ENCODE data around the gene MAST4.

MAST4 gene

DNA sequence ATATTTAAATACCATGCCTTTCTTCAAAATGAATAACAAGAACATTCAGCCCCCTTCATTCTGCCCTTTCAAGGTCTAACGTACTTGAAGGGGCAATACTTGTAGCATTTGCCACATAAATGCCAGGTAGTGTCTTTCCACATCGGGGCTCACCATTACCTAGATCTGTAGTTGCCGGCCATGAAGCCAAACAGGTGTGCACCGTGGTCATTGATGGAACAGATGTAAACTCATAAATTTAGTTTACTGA is 407.4 kb downstream of the MAST4 start:
- no peak for DNase-seq

- DNase-seq, result peak; percentile 78
These were observed 407.9 kb downstream of the MAST4 start for GRCh38 chr5:67003935-67004729.

DNA sequence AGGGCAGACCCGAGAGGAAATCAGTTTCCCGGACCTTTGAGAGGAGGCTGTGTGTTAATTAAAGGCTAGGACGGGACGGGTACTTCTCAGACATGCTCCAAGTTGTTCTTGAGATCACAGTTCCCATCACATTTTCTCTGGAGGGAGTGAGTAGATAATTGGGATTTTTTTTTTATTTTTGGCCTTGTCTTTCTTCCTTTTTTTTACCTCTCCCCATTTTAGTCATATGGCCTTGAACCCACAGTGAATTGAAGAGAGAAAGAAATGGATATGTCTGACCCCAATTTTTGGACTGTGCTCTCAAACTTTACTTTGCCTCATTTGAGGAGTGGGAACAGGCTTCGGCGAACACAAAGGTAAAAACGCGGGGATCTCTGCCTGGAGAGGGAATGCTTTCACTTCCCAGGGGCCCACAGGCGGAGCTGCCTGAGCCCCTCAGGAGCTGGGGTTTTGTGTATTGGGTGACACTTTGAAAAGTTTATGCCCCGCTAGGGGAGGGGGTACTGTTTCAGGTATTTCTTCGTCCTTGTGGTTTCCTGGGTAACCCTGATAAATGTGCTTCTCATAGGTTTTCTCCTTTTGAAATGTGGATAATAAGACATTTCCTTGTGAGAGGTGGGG is 408.6 kb downstream of the MAST4 start:
- DNase-seq, result no peak

DNA sequence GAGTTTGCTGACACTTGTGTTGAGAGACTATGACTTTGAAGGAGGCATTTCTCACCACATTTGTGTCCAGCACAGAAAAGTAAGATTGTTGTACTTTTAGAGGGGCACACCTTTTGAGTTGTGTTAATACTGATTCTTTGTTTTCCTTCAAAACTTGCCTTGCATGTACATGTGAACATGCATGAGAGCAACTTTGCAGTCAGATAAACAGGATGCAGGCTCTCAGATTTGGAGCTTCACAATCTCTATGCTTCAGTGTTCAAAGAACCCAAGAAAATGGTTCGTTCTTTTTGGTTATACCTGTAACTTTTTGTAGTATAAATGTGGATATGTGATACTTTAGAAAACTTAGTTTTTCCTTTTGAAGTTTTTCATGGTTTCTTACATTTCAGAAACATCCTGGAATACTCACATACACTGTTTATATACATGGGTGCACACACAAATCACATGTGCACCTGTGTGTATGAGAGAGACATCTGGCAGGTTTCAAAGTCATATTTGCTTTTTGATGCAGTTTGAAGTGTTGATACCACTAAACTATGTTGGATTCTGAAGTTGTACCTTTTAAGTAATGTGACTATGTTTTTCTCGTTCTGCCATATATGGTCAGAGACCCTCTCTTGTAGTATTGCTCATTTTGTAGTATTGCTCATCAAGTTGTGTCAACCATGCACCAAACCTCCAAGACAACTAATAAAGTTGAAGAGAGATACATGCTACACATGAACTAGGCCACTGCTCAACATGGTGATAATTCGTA is 409.7 kb downstream of the MAST4 start:
- DNase-seq, result no peak

- DNase-seq, result no peak
These were observed 410.3 kb downstream of the MAST4 start for GRCh38 chr5:67006500-67006848.

DNA sequence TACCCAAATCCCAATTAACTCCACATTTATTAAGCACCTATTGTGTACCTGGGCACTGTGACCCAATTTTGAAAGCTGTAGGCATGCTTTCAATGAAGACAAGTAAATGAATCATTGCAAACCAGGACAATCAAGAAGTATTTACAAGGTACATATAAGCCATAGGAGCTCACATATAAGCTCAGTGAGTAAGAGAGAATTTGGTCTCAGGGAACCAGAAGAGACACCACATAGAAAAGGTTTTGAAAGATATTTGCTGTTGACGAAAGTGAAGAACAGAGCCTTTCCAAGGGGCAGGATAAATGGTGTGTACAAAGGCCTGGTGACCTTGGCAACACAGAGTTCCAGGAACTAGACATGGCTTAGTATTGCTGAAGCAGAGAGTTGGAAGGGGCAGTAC is 412.8 kb downstream of the MAST4 start:
- no peak for DNase-seq

GRCh38 chr5:67010684-67011409 is 414.7 kb downstream of the MAST4 start:
- DNase-seq, result no peak

DNA sequence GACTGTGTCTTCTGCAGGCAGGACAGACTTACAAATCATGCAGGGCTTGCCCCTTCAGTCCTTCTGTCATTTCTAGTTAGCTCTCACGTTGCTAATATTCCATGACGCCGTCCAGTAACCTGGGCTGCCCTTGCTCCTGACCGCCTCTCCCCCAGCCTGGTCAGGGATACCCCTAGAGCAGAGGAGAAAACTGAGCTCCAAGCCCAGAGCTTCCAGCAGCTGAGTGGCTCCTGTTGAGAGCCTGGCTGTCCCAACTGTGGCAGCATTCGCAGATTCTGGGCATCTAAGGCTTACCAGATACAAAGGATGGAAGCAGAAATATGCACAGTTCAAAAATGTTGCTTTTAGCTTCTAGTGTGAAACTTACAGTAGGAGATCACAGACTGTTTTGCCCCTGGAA is 415.2 kb downstream of the MAST4 start:
- DNase-seq, result no peak

- DNase-seq, result no peak
These were observed 416.0 kb downstream of the MAST4 start for GRCh38 chr5:67012171-67012570.

DNA sequence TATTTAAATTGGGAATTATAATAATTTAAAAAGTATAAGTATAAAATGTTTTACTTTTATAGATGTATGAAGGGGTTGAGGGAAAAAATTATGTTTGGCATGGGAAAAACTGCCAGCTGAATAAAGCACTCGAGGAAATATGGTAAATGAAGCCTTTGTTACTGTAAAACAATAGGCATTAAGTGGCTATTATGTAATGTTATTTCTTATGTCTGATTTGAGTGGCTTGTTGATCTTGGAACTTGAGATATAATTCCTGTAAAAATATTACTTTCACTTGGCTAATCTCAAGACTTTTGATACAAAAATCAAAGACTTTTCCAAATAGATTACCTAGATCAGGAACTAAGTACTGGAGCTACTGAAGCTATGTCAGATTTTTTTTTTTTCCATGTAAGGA is 417.5 kb downstream of the MAST4 start:
- DNase-seq, result no peak

- DNase-seq, result no peak
These were observed 418.0 kb downstream of the MAST4 start for GRCh38 chr5:67014191-67014590.

- no peak for DNase-seq
These were observed 418.8 kb downstream of the MAST4 start for GRCh38 chr5:67014957-67015400.

DNA sequence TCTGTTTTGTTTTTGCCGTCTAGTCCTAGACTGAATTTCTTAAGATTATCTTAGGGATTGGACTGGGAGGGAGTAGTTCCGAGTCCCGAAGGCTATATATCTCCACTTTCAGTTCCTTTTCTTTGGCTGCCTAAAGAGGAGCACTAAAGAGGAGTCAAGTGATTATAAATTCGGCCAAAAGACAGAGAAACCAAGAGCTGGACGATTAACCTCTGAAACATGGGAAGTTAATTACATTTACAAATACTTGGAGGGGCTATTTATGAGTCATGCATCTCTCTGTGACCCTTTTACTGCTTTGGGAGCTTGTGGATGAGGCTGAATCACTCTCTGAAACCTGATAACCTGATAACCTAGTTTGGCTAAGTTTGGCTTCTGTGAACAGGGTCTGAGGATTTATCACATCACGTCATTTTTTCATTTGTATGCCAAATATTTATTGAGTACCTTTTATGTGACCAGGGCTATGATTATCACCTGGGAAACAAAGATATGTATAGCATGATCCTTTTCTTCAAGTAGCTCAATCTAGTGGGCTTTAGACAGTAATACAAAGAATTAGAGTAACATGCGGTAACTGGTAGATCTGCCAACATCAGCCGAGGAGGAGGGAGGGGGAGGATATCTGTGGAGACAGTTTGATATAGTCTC is 419.5 kb downstream of the MAST4 start:
- DNase-seq, result no peak

DNA sequence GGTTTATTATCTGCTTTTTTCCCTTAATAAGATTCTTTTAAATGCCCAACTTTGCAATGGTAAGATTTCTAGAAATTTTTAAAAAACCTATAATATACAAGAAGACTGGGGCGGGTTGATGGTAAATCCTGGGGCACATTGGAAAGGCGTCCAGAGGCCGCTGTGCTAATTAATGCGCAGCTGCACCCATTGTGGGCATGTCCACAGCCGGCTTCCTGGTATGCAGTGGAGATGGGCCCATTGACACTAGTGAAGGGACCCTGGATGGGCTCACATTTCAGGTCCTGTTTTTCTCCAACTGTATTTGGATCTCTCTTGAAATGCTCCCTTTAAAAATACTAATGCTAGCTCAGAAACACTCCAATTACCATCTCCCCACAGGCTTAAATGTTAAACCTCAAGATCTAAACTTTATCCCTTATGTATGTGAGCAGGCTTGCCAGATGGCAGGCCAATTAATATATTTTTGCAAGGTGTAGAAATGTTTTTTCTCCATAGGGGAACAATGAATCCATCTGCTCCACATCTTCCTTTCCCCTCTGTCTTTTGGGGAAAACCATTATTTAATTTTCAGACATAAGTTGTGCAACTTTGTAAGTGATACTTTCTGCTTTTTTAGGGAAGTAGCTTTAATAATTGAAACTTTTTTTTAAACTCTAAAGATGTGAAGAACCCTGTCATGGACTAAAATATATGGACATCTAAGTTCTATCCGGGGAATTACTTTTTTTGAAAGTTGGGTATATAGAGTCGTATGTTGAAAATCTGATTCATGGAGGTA is 423.1 kb downstream of the MAST4 start:
- no peak for DNase-seq

GRCh38 chr5:67020096-67020615 is 424.0 kb downstream of the MAST4 start:
- no peak for DNase-seq

DNA sequence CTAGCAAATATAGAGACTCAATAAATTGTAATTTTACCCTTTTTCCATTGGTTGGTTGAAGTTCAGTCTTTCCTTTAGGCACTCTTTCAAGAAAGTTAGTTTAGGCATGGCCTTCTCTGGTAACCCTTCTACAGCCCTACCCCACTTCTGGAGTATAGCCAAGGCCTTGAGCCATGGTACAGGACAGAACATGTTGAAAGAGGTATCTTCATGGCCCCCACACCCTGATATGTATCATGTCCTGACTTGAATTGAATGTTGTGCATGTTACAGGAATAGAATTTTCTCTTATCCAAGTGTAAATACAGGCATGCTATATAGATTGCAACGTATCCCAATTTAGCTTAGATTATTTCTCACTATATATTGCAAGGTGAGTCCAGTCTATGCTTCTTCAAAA is 424.8 kb downstream of the MAST4 start:
- no peak for DNase-seq

GRCh38 chr5:67021521-67021920 is 425.3 kb downstream of the MAST4 start:
- no peak for DNase-seq

GRCh38 chr5:67021962-67022361 is 425.8 kb downstream of the MAST4 start:
- no peak for DNase-seq

- no peak for DNase-seq
These were observed 429.3 kb downstream of the MAST4 start for GRCh38 chr5:67025457-67025856.

- no peak for DNase-seq
These were observed 430.1 kb downstream of the MAST4 start for GRCh38 chr5:67026278-67026677.

DNA sequence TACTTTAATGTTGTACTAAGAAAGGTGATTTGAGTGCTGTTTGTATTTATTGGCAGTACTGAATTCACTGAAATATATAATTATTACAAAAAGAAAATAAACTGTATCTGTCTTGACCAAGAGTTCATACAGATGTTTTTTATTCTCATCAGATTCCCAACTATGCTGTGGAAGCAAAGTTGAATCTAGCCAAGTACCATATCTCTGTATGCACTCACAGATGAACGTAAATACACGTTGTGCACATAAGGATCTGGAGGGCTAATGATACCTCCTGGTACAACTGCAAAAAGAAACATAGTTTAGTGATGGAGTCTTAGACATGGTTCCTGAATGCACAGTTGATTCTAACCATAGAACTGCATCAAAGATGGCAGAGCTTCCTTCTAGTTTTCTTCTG is 431.0 kb downstream of the MAST4 start:
- DNase-seq, result no peak

- DNase-seq, result no peak
These were observed 432.2 kb downstream of the MAST4 start for GRCh38 chr5:67028371-67028770.

Data from stimulated activated CD4-positive, alpha-beta T cell treated with anti-CD3 and anti-CD28 coated beads, Interleukin-12 subunit alpha, Interleukin-12 subunit beta, amount 100 ng/mL, for 4 hours (primary cell).